OCI-LY1 (cell line): Measurements from ENCODE around the gene ADNP.

ENCODE experiments used
- H2AFZ ChIP-seq: fragments of 200-600 bp; sonication (generic), shearing (Covaris generic); 2 replicates; pipeline ENCODE4 v1.6.0; 2014; ENCODE audit warnings: antibody characterized with exemption, mild to moderate bottlenecking, low read length
- H3F3A ChIP-seq: fragments of 200-600 bp; sonication (generic), shearing (Covaris generic); 2 replicates; pipeline ENCODE4 v1.6.0; 2014; ENCODE audit warnings: mild to moderate bottlenecking, antibody characterized with exemption, low read length, moderate library complexity; ENCODE audit not compliant: insufficient read depth
- H3K27ac ChIP-seq: fragments of 200-600 bp; sonication (generic); 2 replicates; pipeline ENCODE4 v1.5.1; 2014; ENCODE audit warnings: low read length, mixed run types, mild to moderate bottlenecking, low read depth; ENCODE audit not compliant: poor library complexity, severe bottlenecking
- H3K27me3 ChIP-seq: fragments of 200-600 bp; sonication (generic); 2 replicates; pipeline ENCODE4 v1.6.0; 2014; ENCODE audit warnings: antibody characterized with exemption, mild to moderate bottlenecking, low read length, moderate library complexity; ENCODE audit not compliant: insufficient read depth
- H3K36me3 ChIP-seq: fragments of 200-600 bp; sonication (generic); 2 replicates; pipeline ENCODE4 v1.6.1; 2014; ENCODE audit warnings: mild to moderate bottlenecking, antibody characterized with exemption, low read length, moderate library complexity, mixed read lengths; ENCODE audit not compliant: insufficient read depth
- H3K4me1 ChIP-seq: fragments of 200-600 bp; sonication (generic); 2 replicates; pipeline ENCODE4 v1.5.1; 2014; ENCODE audit warnings: mild to moderate bottlenecking, low read length, moderate library complexity; ENCODE audit not compliant: insufficient read depth, severe bottlenecking
- H3K4me2 ChIP-seq: fragments of 200-600 bp; sonication (generic), shearing (Covaris generic); 2 replicates; pipeline ENCODE4 v1.6.1; 2014; ENCODE audit warnings: low read length
- H3K4me3 ChIP-seq: fragments of 200-600 bp; sonication (generic); 2 replicates; pipeline ENCODE4 v1.5.1; 2014; ENCODE audit warnings: low read length, low read depth, mild to moderate bottlenecking, mixed read lengths; ENCODE audit not compliant: poor library complexity, severe bottlenecking
- H3K79me2 ChIP-seq: fragments of 200-600 bp; shearing (Covaris generic); 2 replicates; pipeline ENCODE4 v1.6.1; 2016; ENCODE audit warnings: mixed run types, low read length, mixed read lengths; ENCODE audit not compliant: insufficient read depth
- H3K9ac ChIP-seq: fragments of 200-600 bp; sonication (generic), shearing (Covaris generic); 2 replicates; pipeline ENCODE4 v1.6.1; 2014; ENCODE audit warnings: mild to moderate bottlenecking, low read length, mixed read lengths
- H3K9me2 ChIP-seq: fragments of 200-600 bp; sonication (generic), shearing (Covaris generic); 2 replicates; pipeline ENCODE4 v1.6.1; 2014; ENCODE audit warnings: low read depth, mild to moderate bottlenecking, low read length, mixed read lengths
- H3K9me3 ChIP-seq: fragments of 200-600 bp; shearing (Covaris generic); 2 replicates; pipeline ENCODE4 v1.6.1; 2014; ENCODE audit warnings: low read length, mixed read lengths
- H4K20me1 ChIP-seq: fragments of 200-600 bp; sonication (generic), shearing (Covaris generic); 2 replicates; pipeline ENCODE4 v1.6.0; 2016; ENCODE audit warnings: mild to moderate bottlenecking, low read length; ENCODE audit not compliant: insufficient read depth
- EZH2 ChIP-seq: fragments of 200-600 bp; sonication (generic), shearing (Covaris generic); IDR thresholded peaks from 2 replicates; pipeline ENCODE4 v1.8.0; 2017; ENCODE audit warnings: borderline replicate concordance, mixed run types, mild to moderate bottlenecking, antibody characterized with exemption, low read length, moderate library complexity, mixed read lengths
- TF ChIP-seq, protein P1 (sequence below): fragments of 200-600 bp; sonication (generic), shearing (Covaris generic); IDR thresholded peaks from 2 replicates; pipeline ENCODE4 v1.5.1; 2017; ENCODE audit warnings: mild to moderate bottlenecking, antibody characterized with exemption, low read length, moderate library complexity, mixed read lengths

The ADNP gene

GRCh38 chr20:50850721-50851286 is 80.4 kb downstream of the ADNP start:
- Histone ChIP-seq H3K27ac (peak overlapping the region; percentile 48), H3K4me2 (no peak overlapping the region), H3K79me2 (no peaks in the 10 kb centered on the region), H2AFZ (no peak overlapping the region), H3K9me3 (no peaks in the 10 kb centered on the region), H3K9ac (no peak overlapping the region), H3F3A (no peaks in the 10 kb centered on the region), H3K4me1 (peaks cover 40% of the 10 kb centered on the region), H3K4me3 (no peak overlapping the region), H4K20me1 (no peaks in the 10 kb centered on the region), H3K36me3 (peaks cover 11% of the 10 kb centered on the region; the same call in 1 of the 2 replicates), H3K27me3 (no peaks in the 10 kb centered on the region), H3K9me2 (no peaks in the 10 kb centered on the region)
- TF ChIP-seq EZH2, result no peak
- TF ChIP-seq, protein P1, sequence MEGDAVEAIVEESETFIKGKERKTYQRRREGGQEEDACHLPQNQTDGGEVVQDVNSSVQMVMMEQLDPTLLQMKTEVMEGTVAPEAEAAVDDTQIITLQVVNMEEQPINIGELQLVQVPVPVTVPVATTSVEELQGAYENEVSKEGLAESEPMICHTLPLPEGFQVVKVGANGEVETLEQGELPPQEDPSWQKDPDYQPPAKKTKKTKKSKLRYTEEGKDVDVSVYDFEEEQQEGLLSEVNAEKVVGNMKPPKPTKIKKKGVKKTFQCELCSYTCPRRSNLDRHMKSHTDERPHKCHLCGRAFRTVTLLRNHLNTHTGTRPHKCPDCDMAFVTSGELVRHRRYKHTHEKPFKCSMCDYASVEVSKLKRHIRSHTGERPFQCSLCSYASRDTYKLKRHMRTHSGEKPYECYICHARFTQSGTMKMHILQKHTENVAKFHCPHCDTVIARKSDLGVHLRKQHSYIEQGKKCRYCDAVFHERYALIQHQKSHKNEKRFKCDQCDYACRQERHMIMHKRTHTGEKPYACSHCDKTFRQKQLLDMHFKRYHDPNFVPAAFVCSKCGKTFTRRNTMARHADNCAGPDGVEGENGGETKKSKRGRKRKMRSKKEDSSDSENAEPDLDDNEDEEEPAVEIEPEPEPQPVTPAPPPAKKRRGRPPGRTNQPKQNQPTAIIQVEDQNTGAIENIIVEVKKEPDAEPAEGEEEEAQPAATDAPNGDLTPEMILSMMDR, result peak; percentile 7; the same call in 1 of the 2 replicates

- Histone ChIP-seq H3K9ac (peak overlapping the region; percentile 49; the same call in 1 of the 2 replicates), H3K4me1 (peaks cover 40% of the 10 kb centered on the region), H4K20me1 (no peaks in the 10 kb centered on the region), H3K36me3 (peaks cover 23% of the 10 kb centered on the region; the same call in 1 of the 2 replicates), H3K27me3 (no peaks in the 10 kb centered on the region), H3K79me2 (no peaks in the 10 kb centered on the region), H2AFZ (no peak overlapping the region), H3K27ac (peak overlapping the region; percentile 80), H3K4me3 (no peak overlapping the region), H3K4me2 (peak overlapping the region; percentile 44), H3K9me3 (no peaks in the 10 kb centered on the region), H3F3A (no peaks in the 10 kb centered on the region), H3K9me2 (no peaks in the 10 kb centered on the region)
- TF ChIP-seq, protein P1, result no peak
- no peak for TF ChIP-seq EZH2
These were observed 82.2 kb downstream of the ADNP start for GRCh38 chr20:50848846-50849673.

- Histone ChIP-seq H3K27ac (peak overlapping the region; percentile 80), H3K9me2 (no peaks in the 10 kb centered on the region), H3K9me3 (no peaks in the 10 kb centered on the region), H3K79me2 (no peaks in the 10 kb centered on the region), H3F3A (no peaks in the 10 kb centered on the region), H3K36me3 (peaks cover 29% of the 10 kb centered on the region; the same call in 1 of the 2 replicates), H2AFZ (no peak overlapping the region), H3K4me3 (no peak overlapping the region), H3K4me2 (peak overlapping the region; percentile 44), H3K27me3 (no peaks in the 10 kb centered on the region), H3K4me1 (peaks cover 40% of the 10 kb centered on the region), H3K9ac (peak overlapping the region; percentile 49; the same call in 1 of the 2 replicates), H4K20me1 (no peaks in the 10 kb centered on the region)
- TF ChIP-seq, protein P1, result no peak
- no peak for TF ChIP-seq EZH2
These were observed 82.9 kb downstream of the ADNP start for GRCh38 chr20:50848341-50848808.
